CD8-positive, alpha-beta memory T cell (primary cell): ENCODE results near the gene APC2. TPM values are rescaled to one million over a fixed set of nuclear protein-coding genes. Genes with fewer than 3 reads are reported as not detected.
A peak's percentile ranks its signal among the peaks of the same experiment; 100 is the strongest.
"Not testable (repeated sequence)": the region's sequence is repeated elsewhere in the genome, so short reads cannot be mapped to it uniquely, and the experiment has no call there.

Experiments used
- CTCF ChIA-PET: fragments of 350-600 bp; sonication (Branson Sonifier 250); formaldehyde crosslinking; loops from one replicate; lab custom pipeline; 2021; ENCODE audit warnings: antibody characterized with exemption; lab: Charles Lee
- POLR2A ChIA-PET: fragments of 350-600 bp; sonication (Branson Sonifier 250); formaldehyde crosslinking; loops from one replicate; lab custom pipeline; 2021; ENCODE audit warnings: antibody characterized with exemption; lab: Charles Lee
- DNase-seq, 5 donors: peaks; one replicate each; pipeline versions ENCODE4 v3.0.0 to v3.0.0-alpha.2; 2020 to 2022; ENCODE audit warnings: mixed read lengths in 1 of 5
- H3K27ac ChIP-seq: one replicate; pipeline ENCODE4 v1.7.0; 2013; ENCODE audit warnings: low read depth, mild to moderate bottlenecking, low read length, moderate library complexity
- H3K27me3 ChIP-seq: 2 replicates; pipeline ENCODE4 v1.7.0; 2013; ENCODE audit warnings: low read length, mild to moderate bottlenecking; ENCODE audit not compliant: insufficient read depth, poor library complexity, severe bottlenecking
- H3K36me3 ChIP-seq: 2 replicates; pipeline ENCODE4 v1.7.0; 2013; ENCODE audit warnings: mild to moderate bottlenecking, low read length, moderate library complexity; ENCODE audit not compliant: insufficient read depth
- H3K4me1 ChIP-seq: 2 replicates; pipeline ENCODE4 v1.7.0; 2013; ENCODE audit warnings: mild to moderate bottlenecking, low read length, moderate library complexity; ENCODE audit not compliant: insufficient read depth
- H3K4me3 ChIP-seq: 2 replicates; pipeline ENCODE4 v1.7.0; 2013; ENCODE audit warnings: mild to moderate bottlenecking, low read length
- H3K9me3 ChIP-seq: 2 replicates; pipeline ENCODE4 v1.7.0; 2013; ENCODE audit warnings: mild to moderate bottlenecking, low read length
- H3K27ac Mint-ChIP-seq, 8 donors: one replicate each; pipeline ENCODE4 v1.8.0; 2020 to 2021; ENCODE audit warnings: mixed read lengths in 8 of 8, mild to moderate bottlenecking in 6 of 8, inconsistent platforms in 3 of 8, moderate library complexity in 3 of 8
- H3K27me3 Mint-ChIP-seq, 2 donors: one replicate each; pipeline ENCODE4 v1.8.0; 2020 to 2021; ENCODE audit warnings: mixed read lengths in 2 of 2, mild to moderate bottlenecking in 1 of 2, moderate library complexity in 1 of 2
- H3K36me3 Mint-ChIP-seq, 3 donors: one replicate each; pipeline ENCODE4 v1.8.0; 2020 to 2021; ENCODE audit warnings: mixed read lengths in 3 of 3, inconsistent platforms in 1 of 3, mild to moderate bottlenecking in 1 of 3
- H3K4me1 Mint-ChIP-seq, 3 donors: one replicate each; pipeline ENCODE4 v1.8.0; 2020 to 2021; ENCODE audit warnings: mixed read lengths in 3 of 3, inconsistent platforms in 1 of 3, mild to moderate bottlenecking in 1 of 3
- H3K4me3 Mint-ChIP-seq, 7 donors: one replicate each; pipeline ENCODE4 v1.8.0; 2020 to 2021; ENCODE audit warnings: mixed read lengths in 7 of 7, mild to moderate bottlenecking in 6 of 7, moderate library complexity in 4 of 7, inconsistent platforms in 2 of 7
- H3K9me3 Mint-ChIP-seq, 5 donors: one replicate each; pipeline ENCODE4 v1.8.0; 2020 to 2022; ENCODE audit warnings: mixed read lengths in 5 of 5, mild to moderate bottlenecking in 3 of 5, moderate library complexity in 2 of 5, inconsistent platforms in 1 of 5
- polyA plus RNA-seq: library from polyadenylated mRNA; unstranded; fragments of 300-500 nt; fragmentation: Illumina TruSeq; gene quantifications from one replicate; pipeline ENCODE4 v1.2.3, GENCODE V29; 2021
- total RNA-seq, 2 experiments: library from RNA; stranded (reverse); gene quantifications; one replicate each; pipeline ENCODE4 v1.2.3, GENCODE V29; 2021

Gene APC2
- total and polyA plus RNA-seq, 3 experiments from 2014 or later: 0.09 to 0.11 TPM; not detected in 1

DNA sequence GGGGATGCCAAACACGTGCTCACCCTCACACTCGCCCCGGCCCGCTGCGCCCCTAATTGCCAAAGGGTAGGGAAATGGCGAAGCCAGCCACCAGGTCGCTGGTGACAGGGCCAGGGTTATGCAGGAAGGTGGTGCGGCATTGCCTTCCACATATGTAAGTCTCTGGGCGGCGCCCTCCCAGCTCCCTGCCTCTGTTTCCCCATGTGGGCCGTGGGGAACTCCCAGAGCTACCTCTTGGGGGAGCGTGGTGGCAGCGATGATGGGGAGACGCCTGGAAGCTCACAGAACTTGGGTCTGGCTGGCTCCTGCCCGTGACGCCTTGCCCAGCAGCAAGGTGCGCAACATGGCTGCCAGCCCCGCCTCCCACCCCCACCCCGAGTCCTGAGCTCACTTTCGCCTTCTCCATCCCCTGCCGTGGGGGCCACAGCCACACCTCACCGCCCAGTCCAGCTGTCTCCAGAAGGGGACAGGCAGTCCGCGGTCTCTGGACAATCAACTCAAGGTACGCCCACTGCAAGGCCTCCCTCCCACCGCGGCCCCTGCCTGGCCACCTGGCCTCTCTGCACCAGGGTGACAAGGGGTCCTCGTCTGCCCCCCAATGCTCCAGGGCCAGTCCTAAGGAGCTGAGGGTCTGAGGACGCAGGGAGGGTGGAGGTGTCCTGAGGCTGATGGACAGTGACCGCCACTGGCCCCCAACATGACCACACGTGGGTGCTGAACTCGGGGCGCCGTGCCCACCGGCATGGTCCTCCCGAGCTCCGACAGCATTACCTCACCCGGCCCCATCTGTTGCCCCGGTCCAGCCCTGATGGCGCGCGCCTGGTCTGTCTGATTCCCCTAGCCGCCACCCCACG lies 22.5 kb downstream of the APC2 start:
- Mint-ChIP-seq H3K27me3 (peaks cover 0 to 2% of the 10 kb centered on the region in 2 donors), H3K27ac (no peak overlapping the region), H3K4me3 (peak overlapping the region in 3 of 7 donors; percentile 18 to 50 (median 32)), H3K4me1 (peaks cover 8 to 29% (median 13%) of the 10 kb centered on the region in 3 donors), H3K36me3 (peaks cover 0 to 14% (median 0%) of the 10 kb centered on the region in 3 donors), H3K9me3 (no peaks in the 10 kb centered on the region)
- H3K4me1 ChIP-seq: peaks cover 24% of the 10 kb centered on the region
- no peak overlapping the region for H3K4me3 ChIP-seq
- ChIA-PET POLR2A (interaction anchor here (0.5 to 0.8 kb wide), 3 partner anchors 35 to 1868 kb away, joined by 4 to 5 read pairs (median 4); no protein-coding TSS in a partner anchor), CTCF (interaction anchor here (1.1 to 2.3 kb wide), 4 partner anchors 17 to 200 kb away, joined by 3 to 12 read pairs (median 4); no protein-coding TSS in a partner anchor)
- H3K27ac ChIP-seq: no peak overlapping the region
- peaks cover 13% of the 10 kb centered on the region for H3K27me3 ChIP-seq
- H3K9me3 ChIP-seq: no peaks in the 10 kb centered on the region
- H3K36me3 ChIP-seq: no peaks in the 10 kb centered on the region
- no peak for DNase-seq

DNA sequence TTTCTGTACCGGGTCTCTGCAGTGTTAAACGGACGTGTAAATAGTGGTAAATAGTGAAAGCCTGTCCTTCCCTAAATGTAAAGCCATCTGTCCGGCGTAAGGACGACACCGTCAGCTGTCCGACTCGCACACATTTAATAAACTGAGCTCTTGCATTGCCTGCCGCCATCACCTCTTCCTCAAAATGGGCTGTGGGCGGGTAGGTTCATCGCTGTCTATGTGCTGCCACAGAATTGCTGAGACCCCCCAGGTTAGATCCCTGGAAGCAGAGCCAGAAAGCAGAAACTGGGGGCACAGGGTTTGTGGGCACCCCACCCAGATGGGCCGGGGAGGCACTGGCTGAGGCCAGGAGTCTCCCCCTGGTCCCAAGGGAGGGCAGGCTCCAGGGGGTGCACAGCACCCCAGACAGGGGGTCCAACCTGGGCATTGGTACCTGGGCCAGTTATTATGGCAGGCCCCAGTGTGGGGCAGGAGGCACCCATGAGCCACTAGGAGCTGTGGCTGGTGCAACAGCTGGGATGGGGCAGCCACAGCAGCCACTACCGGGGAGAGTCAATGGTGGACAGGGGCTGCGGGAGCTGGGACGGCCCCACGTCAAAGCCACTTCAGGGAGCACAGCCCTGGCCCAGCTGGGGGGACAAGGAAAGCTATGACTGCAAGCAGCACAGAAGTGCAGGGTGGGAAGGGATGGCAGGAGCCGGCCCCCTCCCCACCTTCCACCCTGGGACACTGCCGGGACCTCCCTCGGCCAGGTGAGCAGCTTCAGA lies 23.3 kb downstream of the APC2 start:
- H3K27ac ChIP-seq: no peak overlapping the region
- Mint-ChIP-seq H3K4me3 (peak overlapping the region in 3 of 7 donors; percentile 5 to 50 (median 8)), H3K27ac (no peak overlapping the region), H3K4me1 (peaks cover 10 to 34% (median 17%) of the 10 kb centered on the region in 3 donors), H3K27me3 (peaks cover 0 to 2% of the 10 kb centered on the region in 2 donors), H3K9me3 (no peaks in the 10 kb centered on the region), H3K36me3 (peaks cover 0 to 16% (median 0%) of the 10 kb centered on the region in 3 donors)
- H3K9me3 ChIP-seq: no peaks in the 10 kb centered on the region
- POLR2A ChIA-PET: interaction anchor here (0.6 to 1.3 kb wide), 3 partner anchors 29 to 1867 kb away, joined by 3 to 5 read pairs (median 4); no protein-coding TSS in a partner anchor
- no peak overlapping the region for H3K4me3 ChIP-seq
- CTCF ChIA-PET: interaction anchor here (1.5 to 2.3 kb wide), 3 partner anchors 28 to 194 kb away, joined by 4 to 12 read pairs (median 8); no protein-coding TSS in a partner anchor
- no peak for DNase-seq
- H3K36me3 ChIP-seq: no peaks in the 10 kb centered on the region
- H3K27me3 ChIP-seq: peaks cover 7% of the 10 kb centered on the region
- H3K4me1 ChIP-seq: peaks cover 27% of the 10 kb centered on the region

DNA sequence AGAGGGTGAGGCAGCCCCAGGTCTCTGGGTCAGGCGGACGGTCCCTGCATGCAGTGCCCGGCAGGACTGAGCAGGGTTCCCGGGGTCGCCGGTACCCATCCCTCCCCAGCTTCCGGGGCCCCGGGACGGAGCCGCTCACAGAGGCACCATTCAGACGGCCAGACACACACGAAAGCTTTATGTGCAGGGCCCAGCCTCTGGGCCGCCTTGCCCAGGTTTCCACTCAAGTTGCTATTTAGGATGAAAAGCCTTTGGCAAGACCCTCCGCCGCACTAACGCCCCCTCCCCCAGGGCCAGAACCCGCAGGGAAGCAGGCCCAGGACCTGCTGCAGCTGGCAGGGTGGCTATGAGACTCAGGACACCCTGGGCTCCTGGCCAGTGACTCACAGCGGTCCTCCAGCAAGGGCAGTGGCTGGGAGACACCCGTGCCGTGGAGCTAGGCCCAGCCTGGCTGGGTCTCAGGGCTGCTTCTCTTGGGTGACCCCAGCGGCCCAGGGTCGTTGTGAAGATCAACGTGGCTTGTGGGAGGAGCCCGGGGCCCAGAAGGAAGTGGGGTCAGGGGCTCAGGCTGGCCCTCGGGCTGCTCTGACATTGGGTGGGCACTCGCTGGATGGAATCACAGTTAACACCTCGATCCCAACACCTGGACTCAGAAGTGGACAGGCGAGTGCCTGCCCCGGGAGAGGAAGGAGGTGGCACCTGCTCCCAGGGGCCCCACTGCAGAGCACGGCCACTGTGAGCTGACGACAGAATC lies 24.3 kb downstream of the APC2 start:
- Histone ChIP-seq H3K36me3 (no peaks in the 10 kb centered on the region), H3K9me3 (no peaks in the 10 kb centered on the region), H3K4me1 (peaks cover 28% of the 10 kb centered on the region), H3K27me3 (peaks cover 5% of the 10 kb centered on the region), H3K27ac (no peak overlapping the region), H3K4me3 (no peak overlapping the region)
- Mint-ChIP-seq H3K4me1 (peaks cover 14 to 36% (median 20%) of the 10 kb centered on the region in 3 donors), H3K9me3 (no peaks in the 10 kb centered on the region), H3K27me3 (peaks cover 0 to 2% of the 10 kb centered on the region in 2 donors), H3K4me3 (no peak overlapping the region), H3K36me3 (peaks cover 0 to 19% (median 0%) of the 10 kb centered on the region in 3 donors), H3K27ac (no peak overlapping the region)
- DNase-seq: no peak
- ChIA-PET CTCF (interaction anchor here (1.5 to 1.9 kb wide), 2 partner anchors 29 to 195 kb away, joined by 4 to 8 read pairs; no protein-coding TSS in a partner anchor), POLR2A (interaction anchor here (1.3 kb wide), 1 partner anchor 30 kb away, joined by 3 read pairs; no protein-coding TSS in a partner anchor)

DNA sequence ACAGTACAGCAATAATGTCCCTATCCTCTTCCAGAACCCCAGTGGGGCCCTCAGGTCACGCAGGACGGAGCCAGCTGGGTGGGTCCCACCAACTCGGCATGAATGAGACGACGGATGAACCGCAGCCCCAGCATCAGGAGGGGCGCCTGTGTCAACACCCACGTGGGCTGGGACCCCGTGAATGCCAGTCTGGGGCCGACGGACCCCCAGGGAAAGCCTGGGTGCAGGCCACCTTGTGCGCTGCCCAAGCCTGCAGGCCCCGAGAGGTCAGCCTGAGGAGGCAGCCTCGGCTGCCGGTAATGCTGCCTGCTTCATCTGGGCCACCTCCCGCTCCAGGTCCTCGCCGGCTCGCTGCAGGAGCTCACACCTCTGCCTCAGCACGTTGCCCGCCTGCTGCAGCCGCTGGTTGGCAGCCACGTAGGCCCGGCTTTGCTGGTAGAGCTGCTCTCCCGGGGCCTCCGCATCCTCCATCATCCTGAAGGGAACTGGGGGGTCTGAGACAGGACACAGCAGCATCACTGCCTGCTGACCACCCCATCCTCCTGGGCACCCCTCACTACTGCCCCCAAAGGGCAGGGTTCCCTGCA lies 24.9 kb downstream of the APC2 start:
- no peak overlapping the region for H3K4me3 ChIP-seq
- ChIA-PET POLR2A (interaction anchor here (1.3 kb wide), 1 partner anchor 31 kb away, joined by 3 read pairs; no protein-coding TSS in a partner anchor), CTCF (interaction anchor here (1.0 to 1.9 kb wide), 2 partner anchors 8 to 30 kb away, joined by 3 to 8 read pairs; no protein-coding TSS in a partner anchor)
- Mint-ChIP-seq H3K27me3 (peaks cover 0 to 2% of the 10 kb centered on the region in 2 donors), H3K4me1 (peaks cover 17 to 41% (median 21%) of the 10 kb centered on the region in 3 donors), H3K27ac (no peak overlapping the region), H3K9me3 (no peaks in the 10 kb centered on the region), H3K4me3 (no peak overlapping the region), H3K36me3 (peaks cover 0 to 19% (median 0%) of the 10 kb centered on the region in 3 donors)
- H3K27ac ChIP-seq: no peak overlapping the region
- H3K4me1 ChIP-seq: peaks cover 27% of the 10 kb centered on the region
- no peak for DNase-seq
- no peaks in the 10 kb centered on the region for H3K36me3 ChIP-seq
- H3K27me3 ChIP-seq: peaks cover 5% of the 10 kb centered on the region
- H3K9me3 ChIP-seq: no peaks in the 10 kb centered on the region

DNA sequence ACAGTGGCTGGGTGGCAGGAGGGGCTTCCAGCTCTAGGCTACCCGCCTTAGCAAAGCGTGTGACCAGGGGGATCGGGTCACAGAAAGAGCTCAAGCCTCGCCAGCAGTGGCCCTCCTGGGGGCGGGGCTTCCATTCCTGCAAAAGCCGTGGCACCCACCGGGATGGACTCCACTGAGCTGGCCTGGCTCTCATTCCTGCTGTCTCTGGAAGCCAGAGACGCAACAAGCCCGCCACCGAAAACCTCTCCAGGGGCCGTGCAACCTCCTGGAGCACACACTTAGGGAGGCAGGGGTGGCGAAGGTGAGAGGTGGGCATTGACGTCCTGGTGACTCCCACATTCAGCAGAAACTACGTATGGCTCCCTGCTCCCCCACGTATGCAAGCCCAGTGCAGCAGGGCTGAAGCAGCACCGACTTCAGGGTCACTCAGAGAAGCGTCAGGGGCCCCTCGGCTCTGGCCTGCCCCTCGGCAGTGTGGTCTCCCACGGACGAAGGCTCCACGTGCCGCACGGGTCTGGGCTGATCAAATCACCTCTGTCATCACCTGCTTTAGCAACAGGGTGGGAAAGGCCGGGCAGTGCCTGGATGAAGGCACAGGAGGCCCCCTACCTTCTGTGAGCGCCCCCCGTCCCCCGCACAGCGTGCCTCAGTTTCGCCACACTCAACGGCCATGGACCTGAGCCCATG lies 26.0 kb downstream of the APC2 start:
- CTCF ChIA-PET: interaction anchor here (1.0 kb wide), 1 partner anchor 9 kb away, joined by 3 read pairs; no protein-coding TSS in a partner anchor
- POLR2A ChIA-PET: no interaction called here
- peaks cover 17 to 37% (median 19%) of the 10 kb centered on the region in 3 donors for H3K4me1 Mint-ChIP-seq

DNA sequence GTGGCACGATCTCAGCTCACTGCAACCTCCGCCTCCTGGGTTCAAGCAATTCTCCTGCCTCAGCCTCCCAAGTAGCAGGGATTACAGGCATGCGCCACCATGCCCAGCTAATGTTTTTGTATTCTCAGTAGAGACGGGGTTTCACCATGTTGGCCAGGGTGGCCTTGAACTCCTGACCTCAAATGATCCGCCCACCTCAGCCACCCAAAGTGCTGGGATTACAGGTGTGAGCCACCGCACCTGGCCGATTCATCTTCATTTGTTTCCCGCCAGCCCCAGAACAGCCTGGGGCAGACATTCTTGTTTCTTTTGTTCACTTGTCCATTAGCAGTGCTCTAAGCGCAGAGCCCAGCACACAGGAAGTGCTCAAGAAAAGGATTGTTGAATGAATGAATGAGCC lies 27.1 kb downstream of the APC2 start:
- CTCF ChIA-PET: interaction anchor here (1.9 kb wide), 1 partner anchor 33 kb away, joined by 6 read pairs; no protein-coding TSS in a partner anchor
- H3K27me3 Mint-ChIP-seq, H3K9me3 Mint-ChIP-seq, DNase-seq, H3K27ac ChIP-seq, H3K9me3 ChIP-seq, H3K4me1 ChIP-seq, H3K36me3 ChIP-seq, H3K27me3 ChIP-seq, H3K4me3 ChIP-seq: not testable (repeated sequence)
- Mint-ChIP-seq H3K36me3 (peaks cover 0 to 19% (median 0%) of the 10 kb centered on the region in 3 donors), H3K4me3 (peak overlapping the region; percentile 32 to 82 (median 57)), H3K4me1 (peaks cover 17 to 26% (median 17%) of the 10 kb centered on the region in 3 donors), H3K27ac (peak overlapping the region in 2 of 8 donors; percentile 10 to 58)
- POLR2A ChIA-PET: interaction anchor here (0.9 kb wide), 1 partner anchor 120 kb away, joined by 3 read pairs; no protein-coding TSS in a partner anchor

More for the DNA sequence above, 26.0 kb downstream of the APC2 start:
- Mint-ChIP-seq H3K9me3 (no peaks in the 10 kb centered on the region), H3K36me3 (peaks cover 0 to 19% (median 0%) of the 10 kb centered on the region in 3 donors), H3K27ac (no peak overlapping the region), H3K4me3 (peak overlapping the region in 2 of 7 donors; percentile 46 to 67), H3K27me3 (peaks cover 0 to 3% of the 10 kb centered on the region in 2 donors)
- no peaks in the 10 kb centered on the region for H3K9me3 ChIP-seq
- DNase-seq: no peak
- peaks cover 5% of the 10 kb centered on the region for H3K27me3 ChIP-seq
- no peaks in the 10 kb centered on the region for H3K36me3 ChIP-seq
- H3K4me1 ChIP-seq: peaks cover 20% of the 10 kb centered on the region
- H3K4me3 ChIP-seq: no peak overlapping the region
- H3K27ac ChIP-seq: no peak overlapping the region
